Activated CD8-positive, alpha-beta memory T cell treated with anti-CD3 and anti-CD28 coated beads, Interleukin-2, amount 50 U/mL, for 24 hours (primary cell): Measurements from ENCODE around the gene SEMG2.

Experiments used
- DNase-seq: peaks from one replicate; pipeline ENCODE4 v3.0.0-alpha.2; 2020; ENCODE audit errors: extremely low read depth

The SEMG2 gene

GRCh38 chr20:45221076-45221475, at the start of gene SEMG2:
SEMG2 (plus strand) TSS chr20:45221373; CDS start chr20:45221390, 17 bp downstream.
- no peak for DNase-seq

GRCh38 chr20:45173522-45173921, 47.7 kb upstream of the SEMG2 start:
- DNase-seq: no peak

GRCh38 chr20:45174434-45175364, 46.5 kb upstream of the SEMG2 start, which contains the start of gene PI3:
PI3 (plus strand) TSS chr20:45174902; CDS start chr20:45174923, 21 bp downstream.
- DNase-seq: no peak

- no peak for DNase-seq
Measured at GRCh38 chr20:45176526-45177267, 44.5 kb upstream of the SEMG2 start.

- no peak for DNase-seq
Measured at GRCh38 chr20:45179166-45179565, 42.0 kb upstream of the SEMG2 start.

- no peak for DNase-seq
Measured at GRCh38 chr20:45181639-45182038, 39.5 kb upstream of the SEMG2 start.

GRCh38 chr20:45183084-45183483, 38.1 kb upstream of the SEMG2 start:
- DNase-seq: no peak

- DNase-seq: no peak
Measured at GRCh38 chr20:45187693-45188092, 33.5 kb upstream of the SEMG2 start.

- DNase-seq: no peak
Measured at GRCh38 chr20:45189067-45189609, 32.0 kb upstream of the SEMG2 start.

- no peak for DNase-seq
Measured at GRCh38 chr20:45189861-45190260, 31.3 kb upstream of the SEMG2 start.

- no peak for DNase-seq
Measured at GRCh38 chr20:45191926-45192325, 29.2 kb upstream of the SEMG2 start.

GRCh38 chr20:45193331-45193730, 27.8 kb upstream of the SEMG2 start:
- no peak for DNase-seq

GRCh38 chr20:45206725-45207124, 14.4 kb upstream of the SEMG2 start, which contains the start of gene SEMG1:
SEMG1 (plus strand) TSS chr20:45207033; CDS start chr20:45207054, 21 bp downstream.
- DNase-seq: no peak

GRCh38 chr20:45209924-45210323, 11.2 kb upstream of the SEMG2 start:
- DNase-seq: no peak

- no peak for DNase-seq
Measured at GRCh38 chr20:45211569-45212474, 9.4 kb upstream of the SEMG2 start.

- DNase-seq: no peak
Measured at GRCh38 chr20:45212836-45213235, 8.3 kb upstream of the SEMG2 start.

- no peak for DNase-seq
Measured at GRCh38 chr20:45218124-45218523, 3.0 kb upstream of the SEMG2 start.

- DNase-seq: no peak
Measured at GRCh38 chr20:45218636-45219035, 2.5 kb upstream of the SEMG2 start.

GRCh38 chr20:45223136-45223535, 2.0 kb downstream of the SEMG2 start:
- no peak for DNase-seq

GRCh38 chr20:45226287-45226686, 5.1 kb downstream of the SEMG2 start:
- DNase-seq: no peak
